ENCODE results near the gene LHFPL3. TPM values are rescaled to one million over a fixed set of nuclear protein-coding genes. Genes with fewer than 3 reads are reported as not detected.
"Not testable (repeated sequence)": the region's sequence is repeated elsewhere in the genome, so short reads cannot be mapped to it uniquely, and the experiment has no call there.

Gene LHFPL3
- total and polyA plus RNA-seq, 9 of the 15 experiments (the other 6 are each of a cell fraction or from before 2014, with no cell fraction given) = 0.21 to 0.52 TPM; not detected in 7

DNA sequence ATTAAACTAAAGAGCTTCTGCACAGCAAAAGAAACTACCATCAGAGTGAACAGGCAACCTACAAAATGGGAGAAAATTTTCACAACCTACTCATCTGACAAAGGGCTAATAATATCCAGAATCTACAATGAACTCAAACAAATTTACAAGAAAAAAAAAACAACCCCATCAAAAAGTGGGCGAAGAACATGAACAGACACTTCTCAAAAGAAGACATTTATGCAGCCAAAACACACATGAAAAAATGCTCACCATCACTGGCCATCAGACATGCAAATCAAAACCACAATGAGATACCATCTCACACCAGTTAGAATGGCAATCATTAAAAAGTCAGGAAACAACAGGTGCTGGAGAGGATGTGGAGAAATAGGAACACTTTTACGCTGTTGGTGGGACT lies 46.7 kb upstream of the LHFPL3 start:
- H3K4me3 ChIP-seq; H3K27me3 ChIP-seq (ENCODE audit: control insufficient read depth in 2 of 2, insufficient read depth in 2 of 2, low read length in 2 of 2); CTCF ChIA-PET (ENCODE audit: low intra/inter-chr PET ratio); H3K4me2 ChIP-seq (ENCODE audit: insufficient read depth, low read length); POLR2A ChIA-PET; FAIRE-seq; H3K9me3 ChIP-seq (replicated peaks; ENCODE audit: control insufficient read depth, insufficient read depth, low read depth, low read length); H4K20me1 ChIP-seq (replicated peaks; ENCODE audit: control insufficient read depth, insufficient read depth, low read length); H3K27ac ChIP-seq (ENCODE audit: extremely low read depth, low read depth, low read length); H2AFZ ChIP-seq (ENCODE audit: low read depth, low read length); H3K79me2 ChIP-seq (ENCODE audit: control insufficient read depth, insufficient read depth, low read length); ATAC-seq; intact Hi-C loops (cut with micrococcal nuclease); H3K9ac ChIP-seq (ENCODE audit: insufficient read depth in 1 of 2, low read depth in 2 of 2, low read length in 2 of 2); BruUV-seq (replicated peaks); H3K9me1 ChIP-seq (ENCODE audit: control insufficient read depth, insufficient read depth, low read length); in situ Hi-C loops (cut with MboI); H3K4me1 ChIP-seq (replicated peaks in 1 of 2; ENCODE audit: control insufficient read depth in 2 of 2, insufficient read depth in 2 of 2, low read length in 2 of 2); H3K36me3 ChIP-seq (ENCODE audit: control insufficient read depth, insufficient read depth, low read length); DNase-seq (ENCODE audit: extremely low read depth in 1 of 4, low spot score in 3 of 4): not testable (repeated sequence)
- WGBS (ENCODE audit: insufficient coverage, low coverage, missing lambda C conversion rate) = 0% methylated on average over 1 of the region's 2 CpGs
- peak in 1 of 2 experiments; percentile 95 for TF ChIP-seq AFF1 (IDR thresholded peaks at IDR 0.05; ENCODE audit: low read depth in 1 of 2, partially characterized antibody in 2 of 2)

All from K562 (cell line).